Suprapubic skin (tissue), 4 donors: ENCODE data around the gene INPP4B. TPM values are rescaled to one million over a fixed set of nuclear protein-coding genes. Genes with fewer than 3 reads are reported as not detected.

Source experiments
- DNase-seq, 2 donors: peaks; one replicate each; pipeline ENCODE4 v3.0.0-alpha.2; 2019; ENCODE audit warnings: low spot score in 2 of 2
- H3K27ac ChIP-seq: fragments of 200-600 bp; sonication (generic); one replicate; pipeline ENCODE4 v1.5.1; 2019
- H3K27me3 ChIP-seq: fragments of 200-600 bp; sonication (generic); one replicate; pipeline ENCODE4 v1.5.1; 2019
- H3K36me3 ChIP-seq: fragments of 200-600 bp; sonication (generic); one replicate; pipeline ENCODE4 v1.5.1; 2019
- H3K4me1 ChIP-seq: fragments of 200-600 bp; sonication (generic); one replicate; pipeline ENCODE4 v1.5.1; 2019
- H3K4me3 ChIP-seq: fragments of 200-600 bp; sonication (generic); one replicate; pipeline ENCODE4 v1.5.1; 2019; ENCODE audit warnings: mild to moderate bottlenecking
- H3K9me3 ChIP-seq: fragments of 200-600 bp; sonication (generic); one replicate; pipeline ENCODE4 v1.5.1; 2019
- EP300 ChIP-seq: sonication (generic); formaldehyde crosslinking; IDR thresholded peaks from one replicate; pipeline ENCODE4 v1.6.1; 2017; ENCODE audit warnings: antibody characterized with exemption
- POLR2A ChIP-seq, 2 donors: fragments of 450-650 bp; IDR thresholded peaks; one replicate each; pipeline ENCODE4 v1.6.1; 2017; ENCODE audit warnings: antibody characterized with exemption in 2 of 2, mild to moderate bottlenecking in 2 of 2, moderate library complexity in 2 of 2
- POLR2AphosphoS5 ChIP-seq, 3 donors: sonication (generic); formaldehyde crosslinking; IDR thresholded peaks; one replicate each; pipeline ENCODE4 v1.6.1; 2017; ENCODE audit warnings: antibody characterized with exemption in 3 of 3
- WGBS: methylation state at CpG from one replicate; pipeline ENCODE4 v1.1.5; 2018; 5-methylcytosine and 5-hydroxymethylcytosine counted together
- total RNA-seq, 4 donors: library from RNA; depleted of rRNA; stranded (reverse); fragments of >200 nt; gene quantifications; one replicate each; pipeline ENCODE4 v1.1.0, GENCODE V29; 2016
- TF ChIP-seq, protein P1 (sequence below), 2 donors: fragments of 200-600 bp in 1 of 2; fragments of 450-650 bp in 1 of 2; sonication (generic) in 1 of 2; IDR thresholded peaks; one replicate each; pipeline ENCODE4 v1.5.1; 2016 to 2019; ENCODE audit warnings: antibody characterized with exemption in 2 of 2, mild to moderate bottlenecking in 1 of 2, moderate library complexity in 1 of 2

INPP4B gene
- total RNA-seq, 4 donors from 2014 or later, result 12.4 to 27.4 (median 17.4) TPM

DNA sequence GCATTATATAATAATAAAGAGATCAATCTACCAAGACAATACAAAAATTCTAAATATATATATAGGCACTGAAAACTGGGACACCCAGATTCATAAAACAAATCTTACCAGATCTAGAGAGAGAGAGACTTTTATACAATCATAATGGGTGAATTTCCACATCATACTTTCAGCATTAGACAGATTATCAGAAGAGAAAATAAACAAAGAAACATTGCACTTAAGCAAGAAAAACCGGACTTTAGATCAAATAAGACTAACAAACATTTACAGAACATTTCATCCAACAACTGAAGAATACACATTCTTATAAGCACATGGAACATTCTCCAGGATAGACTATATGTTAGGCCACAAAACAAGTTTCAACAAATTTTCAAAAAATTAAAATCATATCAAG lies 245.1 kb downstream of the INPP4B start:
- Histone ChIP-seq H3K27me3 (no peaks in the 10 kb centered on the region), H3K4me3 (no peak overlapping the region), H3K9me3 (peaks cover 17% of the 10 kb centered on the region), H3K4me1 (no peaks in the 10 kb centered on the region), H3K27ac (no peak overlapping the region), H3K36me3 (no peaks in the 10 kb centered on the region)
- TF ChIP-seq POLR2A (IDR thresholded peaks at IDR 0.05) (no peak), EP300 (no peak)
- TF ChIP-seq, protein P1, sequence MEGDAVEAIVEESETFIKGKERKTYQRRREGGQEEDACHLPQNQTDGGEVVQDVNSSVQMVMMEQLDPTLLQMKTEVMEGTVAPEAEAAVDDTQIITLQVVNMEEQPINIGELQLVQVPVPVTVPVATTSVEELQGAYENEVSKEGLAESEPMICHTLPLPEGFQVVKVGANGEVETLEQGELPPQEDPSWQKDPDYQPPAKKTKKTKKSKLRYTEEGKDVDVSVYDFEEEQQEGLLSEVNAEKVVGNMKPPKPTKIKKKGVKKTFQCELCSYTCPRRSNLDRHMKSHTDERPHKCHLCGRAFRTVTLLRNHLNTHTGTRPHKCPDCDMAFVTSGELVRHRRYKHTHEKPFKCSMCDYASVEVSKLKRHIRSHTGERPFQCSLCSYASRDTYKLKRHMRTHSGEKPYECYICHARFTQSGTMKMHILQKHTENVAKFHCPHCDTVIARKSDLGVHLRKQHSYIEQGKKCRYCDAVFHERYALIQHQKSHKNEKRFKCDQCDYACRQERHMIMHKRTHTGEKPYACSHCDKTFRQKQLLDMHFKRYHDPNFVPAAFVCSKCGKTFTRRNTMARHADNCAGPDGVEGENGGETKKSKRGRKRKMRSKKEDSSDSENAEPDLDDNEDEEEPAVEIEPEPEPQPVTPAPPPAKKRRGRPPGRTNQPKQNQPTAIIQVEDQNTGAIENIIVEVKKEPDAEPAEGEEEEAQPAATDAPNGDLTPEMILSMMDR (IDR thresholded peaks at IDR 0.05), result no peak
- WGBS, result 87% methylated on average over 1 of the region's 1 CpG
- DNase-seq, result no peak

DNA sequence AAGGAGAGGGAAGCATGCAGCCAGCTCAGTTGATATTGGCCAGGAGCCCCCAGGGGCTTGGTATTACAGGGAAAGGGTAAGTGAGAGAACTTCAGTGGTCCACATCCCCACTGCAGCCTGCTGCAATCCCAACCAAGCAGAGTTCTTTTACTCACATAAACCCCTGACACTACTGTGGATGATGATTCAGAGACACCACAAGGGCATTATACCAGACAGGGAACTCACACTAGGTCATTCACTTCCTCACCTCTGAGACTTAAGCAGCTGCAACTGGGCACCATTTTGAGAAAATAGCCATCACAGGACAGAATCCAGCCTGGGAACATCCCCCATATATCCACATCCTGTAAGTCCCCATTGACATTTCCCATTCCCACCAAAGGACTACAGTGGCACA lies 248.0 kb downstream of the INPP4B start:
- no peaks in the 10 kb centered on the region for H3K4me1 ChIP-seq
- H3K27me3 ChIP-seq, result no peaks in the 10 kb centered on the region
- H3K9me3 ChIP-seq, result peaks cover 3% of the 10 kb centered on the region
- TF ChIP-seq, protein P1 (IDR thresholded peaks at IDR 0.05), result no peak
- TF ChIP-seq POLR2AphosphoS5 (IDR thresholded peaks at IDR 0.05) (no peak), EP300 (no peak), POLR2A (IDR thresholded peaks at IDR 0.05) (no peak)
- no peak for DNase-seq
- no peak overlapping the region for H3K27ac ChIP-seq
- H3K36me3 ChIP-seq, result no peaks in the 10 kb centered on the region
- H3K4me3 ChIP-seq, result no peak overlapping the region

DNA sequence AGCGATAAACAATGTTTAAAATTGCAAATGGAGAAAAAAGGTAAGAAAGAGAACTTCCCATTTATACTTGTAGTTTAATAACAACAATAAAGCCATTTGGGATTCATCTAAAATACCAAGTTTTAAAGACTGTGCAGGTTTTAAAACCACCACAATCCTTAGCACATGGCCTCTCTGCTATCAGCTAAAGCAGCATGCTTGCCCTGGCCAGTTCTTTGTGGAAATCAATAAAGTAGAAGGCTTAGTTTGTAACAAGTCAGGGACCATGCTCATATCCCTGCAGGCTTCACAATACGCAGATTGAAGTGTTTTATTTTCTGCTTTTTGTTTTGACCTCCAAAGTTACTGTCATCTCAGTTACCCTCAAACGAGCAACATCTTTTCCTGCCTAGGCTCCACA lies 249.5 kb downstream of the INPP4B start:
- DNase-seq, result no peak
- H3K27ac ChIP-seq, result no peak overlapping the region
- H3K36me3 ChIP-seq, result no peaks in the 10 kb centered on the region
- peaks cover 3% of the 10 kb centered on the region for H3K9me3 ChIP-seq
- no peaks in the 10 kb centered on the region for H3K4me1 ChIP-seq
- WGBS, result 93% methylated on average over 3 of the region's 3 CpGs
- H3K4me3 ChIP-seq, result no peak overlapping the region
- no peaks in the 10 kb centered on the region for H3K27me3 ChIP-seq
- TF ChIP-seq EP300 (no peak), POLR2A (IDR thresholded peaks at IDR 0.05) (no peak), POLR2AphosphoS5 (IDR thresholded peaks at IDR 0.05) (no peak)
- TF ChIP-seq, protein P1 (IDR thresholded peaks at IDR 0.05), result no peak

DNA sequence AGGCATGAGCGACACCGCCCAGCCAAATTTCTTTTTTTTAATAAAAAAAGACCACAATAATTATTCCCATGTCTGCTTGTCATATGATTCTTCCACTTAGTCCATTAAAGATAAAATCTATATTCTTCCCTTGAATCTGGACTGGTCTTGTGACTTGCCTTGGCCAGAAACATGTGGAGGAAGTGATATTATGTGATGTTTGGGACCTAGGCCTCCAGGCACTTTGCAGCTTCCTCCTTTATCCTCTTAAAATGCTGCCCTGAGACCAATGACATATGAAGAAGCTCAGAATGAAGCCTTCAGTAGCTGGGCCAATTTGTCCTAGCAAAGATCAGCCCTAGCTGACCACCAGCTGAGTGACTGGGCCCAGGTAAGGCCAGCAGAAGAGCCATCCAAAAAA lies 250.0 kb downstream of the INPP4B start:
- H3K27ac ChIP-seq, result no peak overlapping the region
- DNase-seq, result no peak

DNA sequence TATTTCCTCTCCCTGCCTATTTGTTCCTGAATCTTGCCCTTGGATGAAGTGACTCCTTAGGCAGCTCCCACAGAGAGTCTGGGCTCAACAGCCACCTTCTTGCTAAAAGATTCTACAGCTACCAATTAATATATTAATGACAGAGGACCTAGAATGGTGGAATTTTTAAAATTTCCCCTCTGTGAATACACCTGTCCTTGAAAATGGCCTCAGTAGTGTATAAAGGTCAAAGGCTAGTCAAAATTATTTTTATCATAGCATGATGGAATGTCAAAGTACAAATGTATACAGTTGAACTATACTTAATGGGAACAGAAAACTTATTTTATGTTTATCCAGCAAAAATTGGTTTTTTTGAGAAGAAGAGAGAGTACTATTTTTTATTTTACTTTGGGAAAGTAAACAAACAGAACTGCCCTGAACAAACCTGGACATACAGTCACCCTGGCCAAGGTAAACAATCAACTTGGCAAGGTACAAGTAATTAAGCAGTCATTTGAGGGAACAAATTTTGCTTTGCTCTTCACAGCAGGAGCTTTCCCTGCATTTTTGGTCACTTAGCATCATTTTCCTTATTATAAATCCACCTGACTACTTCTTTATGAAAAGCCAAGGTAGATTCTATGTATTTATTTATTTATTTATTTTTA lies 250.8 kb downstream of the INPP4B start:
- no peak for DNase-seq
- H3K36me3 ChIP-seq, result no peaks in the 10 kb centered on the region
- TF ChIP-seq POLR2A (IDR thresholded peaks at IDR 0.05) (no peak), POLR2AphosphoS5 (IDR thresholded peaks at IDR 0.05) (no peak), EP300 (no peak)
- TF ChIP-seq, protein P1 (IDR thresholded peaks at IDR 0.05), result no peak
- no peak overlapping the region for H3K27ac ChIP-seq
- H3K9me3 ChIP-seq, result peaks cover 3% of the 10 kb centered on the region
- H3K4me3 ChIP-seq, result no peak overlapping the region
- no peaks in the 10 kb centered on the region for H3K27me3 ChIP-seq
- no peaks in the 10 kb centered on the region for H3K4me1 ChIP-seq

More for the DNA sequence above, 250.0 kb downstream of the INPP4B start:
- H3K27me3 ChIP-seq, result no peaks in the 10 kb centered on the region
- 90% methylated on average over 2 of the region's 2 CpGs for WGBS
- no peaks in the 10 kb centered on the region for H3K36me3 ChIP-seq
- H3K4me3 ChIP-seq, result no peak overlapping the region
- no peaks in the 10 kb centered on the region for H3K4me1 ChIP-seq
- peaks cover 3% of the 10 kb centered on the region for H3K9me3 ChIP-seq
- TF ChIP-seq EP300 (no peak), POLR2A (IDR thresholded peaks at IDR 0.05) (no peak), POLR2AphosphoS5 (IDR thresholded peaks at IDR 0.05) (no peak)
- TF ChIP-seq, protein P1 (IDR thresholded peaks at IDR 0.05), result no peak
